ENCODE results near the gene ARF4. TPM values are rescaled to one million over a fixed set of nuclear protein-coding genes. Genes with fewer than 3 reads are reported as not detected.
A peak's percentile ranks its signal among the peaks of the same experiment; 100 is the strongest.
"Not testable (repeated sequence)": the region's sequence is repeated elsewhere in the genome, so short reads cannot be mapped to it uniquely, and the experiment has no call there.

ARF4 gene
- 100 to 1,000 TPM; 136 to 139 TPM for total RNA-seq

DNA sequence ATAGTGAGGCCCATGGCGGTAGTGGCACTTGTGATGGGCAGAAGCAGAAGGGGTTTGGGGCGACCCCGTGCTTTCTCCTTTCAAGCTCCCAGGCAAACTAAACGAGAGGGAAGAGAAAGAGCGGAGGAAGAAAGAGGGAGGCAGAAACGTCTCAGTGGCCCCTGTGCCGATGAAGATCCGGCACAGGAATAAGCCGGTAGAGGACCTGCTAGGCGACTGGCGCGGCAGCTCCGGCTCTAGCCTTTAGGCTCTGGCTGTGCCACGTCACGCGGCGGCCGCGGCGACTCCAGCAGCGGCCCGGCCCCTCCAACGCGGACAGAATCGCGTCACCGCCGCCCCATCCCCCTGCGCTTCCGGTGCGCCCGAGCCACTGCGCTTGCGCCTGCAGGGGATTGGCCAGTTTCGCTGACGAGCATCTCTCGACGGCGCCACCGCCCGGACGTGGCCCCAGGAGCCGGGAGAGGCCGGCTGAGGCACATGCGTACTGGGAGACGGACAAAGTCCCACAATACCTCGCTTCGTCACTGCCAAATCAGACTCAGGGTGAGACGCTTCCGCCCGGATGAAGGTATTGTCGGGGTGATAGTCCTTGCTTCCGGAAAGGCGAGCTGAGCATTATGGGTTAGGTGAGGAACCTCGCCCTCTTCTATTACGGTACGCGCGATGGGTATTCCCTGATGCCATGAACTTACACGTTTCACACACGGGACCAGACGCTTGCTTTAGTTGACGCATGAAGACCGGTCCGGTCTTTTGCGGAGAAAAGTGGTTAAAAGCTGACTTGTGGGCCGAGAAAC, at the start of gene ARF4:
Gene ARF4 (minus strand): TSS at position 218 of the 797 bp plus-strand sequence. CDS start 204 bp downstream, at position 14.
- peak; percentile 96 for DNase-seq (ENCODE audit: low spot score)
- no peaks in the 10 kb centered on the region for H3K9me3 ChIP-seq
- H3K36me3 ChIP-seq: no peaks in the 10 kb centered on the region
- peaks cover 37 to 45% of the 10 kb centered on the region in 2 donors for H3K4me1 ChIP-seq (ENCODE audit: control insufficient read depth in 1 of 2, low read depth in 2 of 2)
- no peaks in the 10 kb centered on the region for H3K27me3 ChIP-seq (replicated peaks; ENCODE audit: insufficient read depth)
- ATAC-seq (ENCODE audit: insufficient number of reproducible peaks, low FRiP score, low read depth): peak; percentile 97
- H3K4me3 ChIP-seq: peak within 1 kb of the TSS; percentile 100
- peak within 1 kb of the TSS; percentile 100 for H3K27ac ChIP-seq
- TF ChIP-seq CTCF (IDR thresholded peaks at IDR 0.05): no peak

DNA sequence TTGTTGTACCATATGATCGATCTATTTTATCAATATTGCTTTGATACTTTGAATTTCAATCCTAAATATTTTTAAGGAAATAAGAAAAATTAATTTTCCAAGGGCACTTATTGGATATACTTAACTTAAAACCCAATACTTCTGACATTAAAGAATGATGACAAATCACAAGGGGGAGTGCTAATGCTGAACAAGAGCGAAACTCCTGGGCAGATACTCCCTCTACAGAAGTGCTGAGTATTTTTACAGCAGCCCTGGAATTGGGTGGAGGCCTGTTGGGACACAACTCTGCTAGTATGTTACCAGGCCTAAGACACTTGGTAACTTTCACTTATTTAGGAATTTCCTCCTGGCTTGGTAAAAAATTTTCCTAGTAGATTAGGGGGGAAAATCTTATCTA, 49.6 kb upstream of the ARF4 start:
- DNase-seq (ENCODE audit: low spot score) (no peak), ATAC-seq (ENCODE audit: insufficient number of reproducible peaks, low FRiP score, low read depth) (no peak)
- H3K27ac ChIP-seq: no peak overlapping the region
- H3K9me3 ChIP-seq: peaks cover 2% of the 10 kb centered on the region
- no peaks in the 10 kb centered on the region for H3K4me1 ChIP-seq (ENCODE audit: control insufficient read depth in 1 of 2, low read depth in 2 of 2)
- no peak overlapping the region for H3K4me3 ChIP-seq
- peaks cover 33% of the 10 kb centered on the region for H3K36me3 ChIP-seq
- TF ChIP-seq CTCF (IDR thresholded peaks at IDR 0.05): no peak
- H3K27me3 ChIP-seq (replicated peaks; ENCODE audit: insufficient read depth): no peaks in the 10 kb centered on the region

DNA sequence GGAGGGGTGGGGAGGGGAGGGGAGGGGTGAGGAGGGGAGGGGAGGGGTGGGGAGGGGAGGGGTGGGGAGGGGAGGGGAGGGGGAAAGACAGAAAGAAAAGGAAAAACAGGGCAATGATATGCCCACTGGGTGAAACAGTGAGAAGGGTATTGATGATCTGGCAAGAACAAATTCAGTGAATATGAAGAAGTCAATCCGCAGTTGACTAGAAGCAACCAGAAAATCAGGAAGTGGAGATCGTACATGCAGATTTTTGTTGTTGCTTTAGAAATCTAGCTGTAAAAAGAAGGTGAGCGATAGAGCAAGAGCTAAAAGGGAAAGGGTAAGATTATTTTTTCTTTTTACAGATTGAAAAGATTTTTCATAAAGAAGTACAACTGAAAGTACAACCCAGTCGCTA, 47.6 kb upstream of the ARF4 start:
- Histone ChIP-seq H3K36me3 (peaks cover 37% of the 10 kb centered on the region), H3K27me3 (replicated peaks; ENCODE audit: insufficient read depth) (no peaks in the 10 kb centered on the region), H3K4me3 (no peak overlapping the region), H3K4me1 (ENCODE audit: control insufficient read depth in 1 of 2, low read depth in 2 of 2) (no peaks in the 10 kb centered on the region), H3K9me3 (peaks cover 2% of the 10 kb centered on the region), H3K27ac (no peak overlapping the region)
- TF ChIP-seq CTCF (IDR thresholded peaks at IDR 0.05): no peak
- no peak for DNase-seq (ENCODE audit: low spot score)
- ATAC-seq (ENCODE audit: insufficient number of reproducible peaks, low FRiP score, low read depth): no peak

DNA sequence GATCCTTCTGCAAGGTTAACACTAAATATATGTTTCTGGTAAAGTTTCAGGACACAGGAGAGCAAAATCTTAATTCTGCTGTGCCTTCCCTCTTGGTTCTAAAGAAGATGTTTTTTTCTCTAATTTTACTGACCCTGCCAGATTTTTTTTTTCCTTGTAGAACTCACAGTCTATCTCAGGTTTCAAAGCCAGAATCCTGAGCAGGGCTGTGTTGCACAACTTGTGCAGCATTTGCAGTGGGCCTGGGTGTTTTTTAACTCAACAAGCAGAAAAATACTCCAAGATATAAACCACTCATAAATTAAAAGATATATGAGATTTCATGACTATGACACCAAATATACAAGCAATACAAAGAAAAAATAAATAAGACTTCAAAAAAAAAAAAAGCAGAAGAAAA, 40.2 kb upstream of the ARF4 start:
- Histone ChIP-seq H3K9me3 (no peaks in the 10 kb centered on the region), H3K27ac (no peak overlapping the region), H3K27me3 (replicated peaks; ENCODE audit: insufficient read depth) (no peaks in the 10 kb centered on the region), H3K36me3 (peaks cover 30% of the 10 kb centered on the region), H3K4me1 (ENCODE audit: control insufficient read depth in 1 of 2, low read depth in 2 of 2) (no peaks in the 10 kb centered on the region), H3K4me3 (no peak overlapping the region)
- no peak for TF ChIP-seq CTCF (IDR thresholded peaks at IDR 0.05)
- DNase-seq (ENCODE audit: low spot score): no peak
- ATAC-seq (ENCODE audit: insufficient number of reproducible peaks, low FRiP score, low read depth): no peak

- not testable (repeated sequence) for H3K9me3 ChIP-seq; DNase-seq (ENCODE audit: low spot score); H3K27ac ChIP-seq; H3K4me3 ChIP-seq; H3K4me1 ChIP-seq (ENCODE audit: control insufficient read depth in 1 of 2, low read depth in 2 of 2); ATAC-seq (ENCODE audit: insufficient number of reproducible peaks, low FRiP score, low read depth); H3K27me3 ChIP-seq (replicated peaks; ENCODE audit: insufficient read depth)
- H3K36me3 ChIP-seq: peaks cover 32% of the 10 kb centered on the region
Measured at GRCh38 chr3:57634259-57634658, 37.1 kb upstream of the ARF4 start.

Data from thoracic aorta (tissue), 2 donors.